Measurements from ENCODE around the gene CD24. TPM values are rescaled to one million over a fixed set of nuclear protein-coding genes. Genes with fewer than 3 reads are reported as not detected.

The CD24 gene
- total and polyA plus RNA-seq, 8 donors: 54.0 to 184 (median 156) TPM

DNA sequence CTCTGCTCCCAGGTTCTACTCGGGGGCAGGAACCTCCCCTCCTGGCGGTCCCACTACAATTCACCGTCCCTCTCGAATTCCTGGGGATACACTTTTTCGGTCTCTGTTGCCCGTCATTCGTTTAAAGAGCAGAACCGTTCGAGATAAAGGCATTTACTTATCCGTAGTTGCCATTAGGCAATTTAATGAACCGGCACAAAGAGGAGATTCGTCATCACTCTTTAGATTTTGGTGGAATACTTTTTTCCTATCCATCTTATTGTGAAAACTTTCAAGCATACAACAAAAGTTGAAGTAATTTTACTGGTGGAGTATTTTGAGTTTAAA, 1.2 kb upstream of the CD24 start:
- Histone ChIP-seq H3K36me3 (no peaks in the 10 kb centered on the region), H3K9me3 (no peaks in the 10 kb centered on the region), H3K4me1 (peaks cover 0 to 25% of the 10 kb centered on the region in 2 donors), H3K4me3 (peak overlapping the region; percentile 57 to 60), H3K27me3 (peaks cover 32 to 93% of the 10 kb centered on the region in 2 donors), H3K27ac (peak overlapping the region; percentile 3 to 70)
- no peak for ATAC-seq
- intact Hi-C loops (cut with DNase I): loop anchor here in 1 of 2 donors (5.0 to 10.0 kb wide), 2 partner anchors 368 to 531 kb away; no protein-coding TSS in a partner anchor
- no peak for TF ChIP-seq CTCF (IDR thresholded peaks at IDR 0.05)
- no peak for DNase-seq

DNA sequence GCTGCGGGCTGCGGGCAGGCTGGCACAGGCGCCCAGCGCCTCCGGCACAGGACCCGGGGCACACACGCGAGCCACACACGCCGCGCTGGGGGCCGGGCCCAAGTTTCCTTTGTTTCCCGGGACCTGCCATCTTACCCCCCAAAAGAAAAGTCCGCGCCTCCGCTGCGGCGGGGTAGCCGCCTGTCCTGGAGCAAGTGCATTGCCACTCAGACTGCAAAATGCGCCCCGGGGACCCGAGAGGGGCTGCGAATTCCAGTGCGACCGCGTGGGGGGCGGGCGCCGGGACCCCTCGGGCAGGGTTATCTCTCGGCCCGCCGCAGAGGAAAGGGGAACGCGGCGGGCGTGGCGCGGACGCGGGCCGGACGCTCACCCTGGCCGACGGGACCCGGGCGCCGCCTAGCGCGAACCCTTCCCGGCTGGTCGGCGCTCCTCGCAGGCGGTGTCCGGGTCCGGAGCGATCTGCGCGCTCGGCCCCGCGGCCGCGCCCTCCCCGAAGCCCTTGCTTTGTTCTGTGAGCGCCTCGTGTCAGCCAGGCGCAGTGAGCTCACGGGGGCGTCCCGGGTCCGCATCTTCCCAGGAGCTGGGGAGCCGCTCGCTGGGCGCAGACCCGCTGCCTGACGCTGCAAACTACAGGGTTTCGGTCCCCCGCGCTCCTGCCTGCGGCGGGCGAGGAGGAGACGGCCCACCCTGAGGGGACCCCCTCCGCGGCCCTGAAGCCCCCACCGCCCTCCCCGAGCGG, 639 bp upstream of the CD24 start:
- H3K4me3 ChIP-seq: peak overlapping the region; percentile 57 to 60
- DNase-seq (peak; percentile 29 to 94 (median 40)), ATAC-seq (peak; percentile 84)
- no peaks in the 10 kb centered on the region for H3K36me3 ChIP-seq
- H3K27ac ChIP-seq: peak overlapping the region; percentile 33 to 70
- intact Hi-C loops (cut with DNase I): loop anchor here in 1 of 2 donors (5.0 to 10.0 kb wide), 2 partner anchors 368 to 530 kb away; no protein-coding TSS in a partner anchor
- H3K9me3 ChIP-seq: no peaks in the 10 kb centered on the region
- peaks cover 32 to 94% of the 10 kb centered on the region in 2 donors for H3K27me3 ChIP-seq
- peaks cover 0 to 25% of the 10 kb centered on the region in 2 donors for H3K4me1 ChIP-seq
- no peak for TF ChIP-seq CTCF (IDR thresholded peaks at IDR 0.05)

- H3K9me3 ChIP-seq: no peaks in the 10 kb centered on the region
- peak; percentile 39 for ATAC-seq
- H3K4me3 ChIP-seq: peak overlapping the region; percentile 21 to 60
- no peaks in the 10 kb centered on the region for H3K36me3 ChIP-seq
- intact Hi-C loops (cut with DNase I): loop anchor here in 1 of 2 donors (10.0 kb wide), 1 partner anchor 529 kb away; no protein-coding TSS in a partner anchor
- H3K27me3 ChIP-seq: peaks cover 32 to 81% of the 10 kb centered on the region in 2 donors
- peak overlapping the region; percentile 39 to 66 for H3K27ac ChIP-seq
- no peak for TF ChIP-seq CTCF (IDR thresholded peaks at IDR 0.05)
- H3K4me1 ChIP-seq: peaks cover 0 to 25% of the 10 kb centered on the region in 2 donors
- peak in 3 of 4 donors; percentile 14 to 82 (median 24) for DNase-seq
Observed at GRCh38 chr6:106973836-106974335, 643 bp downstream of the CD24 start.

GRCh38 chr6:106973018-106973835, 1.3 kb downstream of the CD24 start:
- TF ChIP-seq CTCF (IDR thresholded peaks at IDR 0.05): no peak
- peak; percentile 8 for ATAC-seq
- Histone ChIP-seq H3K4me1 (peaks cover 0 to 25% of the 10 kb centered on the region in 2 donors), H3K27me3 (peaks cover 32 to 80% of the 10 kb centered on the region in 2 donors), H3K27ac (peak overlapping the region in 1 of 2 donors; percentile 66), H3K36me3 (no peaks in the 10 kb centered on the region), H3K9me3 (no peaks in the 10 kb centered on the region), H3K4me3 (peak overlapping the region; percentile 21 to 60)
- intact Hi-C loops (cut with DNase I): loop anchor here in 1 of 2 donors (10.0 kb wide), 1 partner anchor 528 kb away; no protein-coding TSS in a partner anchor
- peak in 2 of 4 donors; percentile 7 to 87 for DNase-seq

Data from left lung (tissue), 10 donors.